ENCODE measurements around the gene PTPRM.

Gene PTPRM

GRCh38 chr18:8455661-8456614 is 888.8 kb downstream of the PTPRM start:
- DNase-seq, result no peak

All from inflammatory macrophage (primary cell).